Measurements from ENCODE around the gene PRKAR2B.

The PRKAR2B gene

GRCh38 chr7:107056728-107057473, 12.4 kb downstream of the PRKAR2B start:
- TF ChIP-seq CTCF (IDR thresholded peaks at IDR 0.05; ENCODE audit: control insufficient read depth, extremely low read depth, insufficient read depth), result no peak
- DNase-seq (ENCODE audit: low read depth), result no peak
- no peak overlapping the region for H3K4me3 ChIP-seq (ENCODE audit: low read depth, low read length)

GRCh38 chr7:107057474-107057833, 12.9 kb downstream of the PRKAR2B start:
- no peak for DNase-seq (ENCODE audit: low read depth)
- no peak overlapping the region for H3K4me3 ChIP-seq (ENCODE audit: low read depth, low read length)
- no peak for TF ChIP-seq CTCF (IDR thresholded peaks at IDR 0.05; ENCODE audit: control insufficient read depth, extremely low read depth, insufficient read depth)

- no peak for TF ChIP-seq CTCF (IDR thresholded peaks at IDR 0.05; ENCODE audit: control insufficient read depth, extremely low read depth, insufficient read depth)
- DNase-seq (ENCODE audit: low read depth), result no peak
- H3K4me3 ChIP-seq (ENCODE audit: low read depth, low read length), result no peak overlapping the region
Observed at GRCh38 chr7:107059468-107059867, 15.0 kb downstream of the PRKAR2B start.

- H3K4me3 ChIP-seq (ENCODE audit: low read depth, low read length), result no peak overlapping the region
- no peak for TF ChIP-seq CTCF (IDR thresholded peaks at IDR 0.05; ENCODE audit: control insufficient read depth, extremely low read depth, insufficient read depth)
- no peak for DNase-seq (ENCODE audit: low read depth)
Observed at GRCh38 chr7:107063245-107064120, 19.0 kb downstream of the PRKAR2B start.

GRCh38 chr7:107064255-107064654, 19.8 kb downstream of the PRKAR2B start:
- TF ChIP-seq CTCF (IDR thresholded peaks at IDR 0.05; ENCODE audit: control insufficient read depth, extremely low read depth, insufficient read depth), result no peak
- no peak overlapping the region for H3K4me3 ChIP-seq (ENCODE audit: low read depth, low read length)
- no peak for DNase-seq (ENCODE audit: low read depth)

DNA sequence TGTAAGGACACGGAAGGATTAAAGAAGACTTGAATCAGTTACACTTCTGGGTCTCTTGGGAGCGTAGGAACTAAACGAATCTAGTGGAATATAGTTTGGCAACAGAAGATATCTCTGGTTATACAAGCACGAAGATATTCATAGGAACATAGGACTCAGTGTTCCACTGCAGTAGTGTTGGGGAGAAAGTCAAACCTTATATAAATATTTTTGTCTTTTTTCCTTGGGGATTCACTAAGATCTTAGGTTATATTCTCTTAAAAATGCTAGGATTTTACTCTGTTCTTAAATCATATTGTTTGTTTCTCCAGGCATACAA, 21.4 kb downstream of the PRKAR2B start:
- H3K4me3 ChIP-seq (ENCODE audit: low read depth, low read length), result no peak overlapping the region
- no peak for DNase-seq (ENCODE audit: low read depth)
- TF ChIP-seq CTCF (IDR thresholded peaks at IDR 0.05; ENCODE audit: control insufficient read depth, extremely low read depth, insufficient read depth), result no peak

All from LNCaP clone FGC (cell line).